NT2/D1 (cell line): ENCODE results near the gene UQCRQ.

Experiments
- DNase-seq: peaks from one replicate; pipeline ENCODE4 v3.0.0-alpha.2; 2011; ENCODE audit warnings: low read depth, low spot score
- H3K27me3 ChIP-seq: 2 replicates; pipeline ENCODE4 v1.6.0; 2011; ENCODE audit warnings: mild to moderate bottlenecking; ENCODE audit not compliant: insufficient read length, insufficient read depth
- H3K36me3 ChIP-seq: 2 replicates; pipeline ENCODE4 v1.6.1; 2011; ENCODE audit warnings: mild to moderate bottlenecking, low read length, mixed read lengths; ENCODE audit not compliant: insufficient read depth, insufficient read length
- H3K4me1 ChIP-seq: 2 replicates; pipeline ENCODE4 v1.5.1; 2011; ENCODE audit not compliant: insufficient read depth, insufficient read length
- H3K4me3 ChIP-seq: 2 replicates; pipeline ENCODE4 v1.5.1; 2011; ENCODE audit warnings: low read depth; ENCODE audit not compliant: insufficient read length
- H3K9ac ChIP-seq: 2 replicates; pipeline ENCODE4 v1.6.0; 2011; ENCODE audit warnings: low read depth; ENCODE audit not compliant: insufficient read length
- H3K9me3 ChIP-seq: 2 replicates; pipeline ENCODE4 v1.5.1; 2011; ENCODE audit warnings: mild to moderate bottlenecking, low read length; ENCODE audit not compliant: insufficient read depth
- SUZ12 ChIP-seq: IDR thresholded peaks from 2 replicates; pipeline ENCODE4 v1.6.1; 2011; ENCODE audit not compliant: insufficient read length, insufficient read depth; ENCODE audit errors: extremely low read depth
- YY1 ChIP-seq: IDR thresholded peaks from 2 replicates; pipeline ENCODE4 v1.6.1; 2011; ENCODE audit not compliant: insufficient read length, insufficient read depth
- ZNF274 ChIP-seq: IDR thresholded peaks from 2 replicates; pipeline ENCODE4 v1.6.1; 2011; ENCODE audit warnings: mild to moderate bottlenecking, low read depth, low read length

UQCRQ gene

GRCh38 chr5:132872788-132873118 is 6.3 kb downstream of the UQCRQ start:
- no peak for DNase-seq
- no peak overlapping the region for H3K4me3 ChIP-seq
- H3K27me3 ChIP-seq = no peaks in the 10 kb centered on the region
- no peaks in the 10 kb centered on the region for H3K4me1 ChIP-seq
- H3K9me3 ChIP-seq = no peaks in the 10 kb centered on the region
- TF ChIP-seq SUZ12 = no peak
- no peak for TF ChIP-seq ZNF274
- no peak for TF ChIP-seq YY1
- peaks cover 48% of the 10 kb centered on the region for H3K36me3 ChIP-seq
- H3K9ac ChIP-seq = no peak overlapping the region

- Histone ChIP-seq H3K4me1 (no peaks in the 10 kb centered on the region), H3K4me3 (no peak within 1 kb of the TSS), H3K9me3 (no peaks in the 10 kb centered on the region), H3K9ac (no peak within 1 kb of the TSS), H3K27me3 (no peaks in the 10 kb centered on the region), H3K36me3 (peaks cover 48% of the 10 kb centered on the region)
- no peak for TF ChIP-seq YY1
- no peak for TF ChIP-seq SUZ12
- TF ChIP-seq ZNF274 = no peak
- no peak for DNase-seq
Observed at GRCh38 chr5:132873119-132873929, 6.9 kb downstream of the UQCRQ start, which contains the start of gene LEAP2. TSS of gene LEAP2 (plus strand) at chr5:132873668. CDS start at chr5:132873695, 27 bp downstream.

- Histone ChIP-seq H3K4me1 (no peaks in the 10 kb centered on the region), H3K9me3 (no peaks in the 10 kb centered on the region), H3K36me3 (peaks cover 44% of the 10 kb centered on the region), H3K27me3 (no peaks in the 10 kb centered on the region), H3K4me3 (no peak overlapping the region), H3K9ac (no peak overlapping the region)
- no peak for TF ChIP-seq ZNF274
- no peak for TF ChIP-seq YY1
- no peak for TF ChIP-seq SUZ12
- no peak for DNase-seq
Observed at GRCh38 chr5:132873930-132874271, 7.5 kb downstream of the UQCRQ start.

- Histone ChIP-seq H3K36me3 (peaks cover 47% of the 10 kb centered on the region), H3K4me1 (no peaks in the 10 kb centered on the region), H3K4me3 (no peak overlapping the region), H3K9me3 (no peaks in the 10 kb centered on the region), H3K27me3 (no peaks in the 10 kb centered on the region), H3K9ac (no peak overlapping the region)
- no peak for TF ChIP-seq ZNF274
- no peak for TF ChIP-seq YY1
- TF ChIP-seq SUZ12 = no peak
- no peak for DNase-seq
Observed at GRCh38 chr5:132876020-132876759, 9.7 kb downstream of the UQCRQ start.

- H3K4me1 ChIP-seq = no peaks in the 10 kb centered on the region
- no peak overlapping the region for H3K4me3 ChIP-seq
- TF ChIP-seq YY1 = no peak
- peaks cover 51% of the 10 kb centered on the region for H3K36me3 ChIP-seq
- no peaks in the 10 kb centered on the region for H3K9me3 ChIP-seq
- H3K9ac ChIP-seq = no peak overlapping the region
- H3K27me3 ChIP-seq = no peaks in the 10 kb centered on the region
- no peak for DNase-seq
Observed at GRCh38 chr5:132877466-132877865, 11.0 kb downstream of the UQCRQ start.

- H3K9ac ChIP-seq = no peak overlapping the region
- no peak overlapping the region for H3K4me3 ChIP-seq
- peaks cover 54% of the 10 kb centered on the region for H3K36me3 ChIP-seq
- H3K9me3 ChIP-seq = no peaks in the 10 kb centered on the region
- TF ChIP-seq SUZ12 (no peak), YY1 (no peak), ZNF274 (no peak)
- no peaks in the 10 kb centered on the region for H3K27me3 ChIP-seq
- no peak for DNase-seq
- no peaks in the 10 kb centered on the region for H3K4me1 ChIP-seq
Observed at GRCh38 chr5:132877938-132878337, 11.5 kb downstream of the UQCRQ start.

- no peak overlapping the region for H3K9ac ChIP-seq
- no peak for DNase-seq
- H3K27me3 ChIP-seq = no peaks in the 10 kb centered on the region
- TF ChIP-seq SUZ12 (no peak), YY1 (no peak), ZNF274 (no peak)
- H3K9me3 ChIP-seq = no peaks in the 10 kb centered on the region
- H3K4me1 ChIP-seq = peaks cover 3% of the 10 kb centered on the region
- peaks cover 67% of the 10 kb centered on the region for H3K36me3 ChIP-seq
- no peak overlapping the region for H3K4me3 ChIP-seq
Observed at GRCh38 chr5:132883261-132883834, 16.9 kb downstream of the UQCRQ start.
